Endometrium (tissue), 2 donors: ENCODE results near the gene PPP1R9A.

ENCODE experiments used
- FAIRE-seq: peaks from 2 replicates; lab custom pipeline; 2012; peaks lifted over from hg19 to GRCh38; lab: Jason Lieb, UNC
- donor health status: control.
- donor health status: control.

PPP1R9A gene

GRCh38 chr7:94909179-94909466, 1.7 kb downstream of the PPP1R9A start:
- FAIRE-seq, result no peak

DNA sequence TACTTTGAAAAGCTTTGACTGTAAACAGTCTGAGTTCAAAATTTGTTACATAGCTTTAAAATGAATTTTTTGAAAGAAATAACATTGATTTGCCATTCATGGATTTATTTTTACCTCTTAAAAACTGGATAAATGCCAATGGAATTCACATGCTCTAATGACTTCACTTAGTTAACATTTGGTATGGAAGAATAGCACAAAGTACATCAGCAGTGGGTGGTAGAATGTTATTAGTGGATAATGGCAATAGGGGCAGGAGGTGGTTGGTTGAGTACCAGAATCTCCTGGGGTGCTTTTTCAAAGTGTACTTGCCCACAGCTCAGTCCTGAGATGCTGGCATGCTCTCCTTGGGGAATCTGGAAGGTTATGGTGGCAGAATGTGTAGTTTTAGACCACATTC, 4.7 kb downstream of the PPP1R9A start:
- FAIRE-seq, result no peak

GRCh38 chr7:94913391-94913790, 6.0 kb downstream of the PPP1R9A start:
- FAIRE-seq, result no peak

- FAIRE-seq, result no peak
Observed at GRCh38 chr7:94921911-94922310, 14.5 kb downstream of the PPP1R9A start.

DNA sequence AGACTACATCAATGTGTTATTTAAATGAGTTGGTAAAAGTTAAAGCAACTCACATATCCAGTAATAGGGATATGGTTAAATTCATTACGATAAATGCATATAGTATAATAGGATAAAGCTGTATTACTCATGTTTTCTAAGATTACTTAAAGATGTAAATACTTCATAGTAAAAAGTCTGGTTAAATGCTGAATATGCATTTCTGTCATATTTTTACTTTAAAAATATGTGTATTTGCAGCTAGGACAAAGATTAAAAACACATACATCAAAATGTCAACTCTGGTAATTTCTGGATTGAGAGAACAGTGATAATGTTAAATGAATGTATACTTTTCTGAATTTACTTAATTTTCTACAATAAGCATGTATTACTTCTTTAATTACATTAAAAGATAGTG, 15.1 kb downstream of the PPP1R9A start:
- FAIRE-seq, result no peak

DNA sequence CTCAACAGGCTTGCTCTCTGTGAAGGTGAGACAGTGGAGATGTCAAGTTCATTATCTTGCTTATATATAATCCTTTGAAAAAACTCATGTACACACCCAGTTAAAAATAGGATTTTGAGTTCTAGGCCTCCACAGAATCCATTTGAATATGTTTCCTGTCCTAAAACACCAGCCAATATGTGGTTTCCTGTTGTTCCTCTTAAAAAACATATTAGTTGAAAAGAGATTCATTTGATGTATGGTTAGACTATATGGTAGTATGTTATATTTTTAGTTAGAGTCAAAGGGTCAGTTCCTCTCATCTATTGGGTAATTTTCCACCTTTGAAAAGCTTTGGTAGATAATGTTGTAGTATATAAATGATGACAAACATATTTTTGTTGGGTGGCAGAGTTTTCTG, 16.0 kb downstream of the PPP1R9A start:
- no peak for FAIRE-seq

GRCh38 chr7:94928168-94928707, 20.8 kb downstream of the PPP1R9A start:
- no peak for FAIRE-seq

- FAIRE-seq, result no peak
Observed at GRCh38 chr7:94933256-94933990, 26.0 kb downstream of the PPP1R9A start.

GRCh38 chr7:94939395-94939794, 32.0 kb downstream of the PPP1R9A start:
- FAIRE-seq, result no peak

DNA sequence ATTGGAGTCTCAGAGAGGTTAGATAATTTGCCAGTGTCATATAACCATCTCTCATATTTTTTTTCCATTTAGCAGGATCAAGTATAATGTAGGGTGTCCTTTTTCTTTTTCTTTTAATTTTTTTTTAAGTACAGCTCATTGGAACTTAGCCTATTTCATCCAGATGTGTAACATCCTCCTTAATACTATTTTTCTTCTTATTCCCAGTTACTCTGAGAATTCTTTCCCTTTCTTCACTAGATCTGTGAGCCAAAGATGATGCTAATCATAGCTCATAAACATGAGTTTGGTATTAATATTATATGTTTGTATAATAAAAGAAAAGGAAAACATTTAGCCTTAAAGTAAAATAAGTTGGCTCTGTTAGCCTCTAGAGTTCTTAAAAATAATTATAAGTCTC, 32.8 kb downstream of the PPP1R9A start:
- peak; percentile 89 for FAIRE-seq

GRCh38 chr7:94941844-94942632, 34.6 kb downstream of the PPP1R9A start:
- FAIRE-seq, result no peak

- no peak for FAIRE-seq
Observed at GRCh38 chr7:94943134-94943533, 35.7 kb downstream of the PPP1R9A start.

GRCh38 chr7:94949532-94949931, 42.1 kb downstream of the PPP1R9A start:
- no peak for FAIRE-seq

- FAIRE-seq, result no peak
Observed at GRCh38 chr7:94955807-94956206, 48.4 kb downstream of the PPP1R9A start.

GRCh38 chr7:94957061-94957460, 49.7 kb downstream of the PPP1R9A start:
- FAIRE-seq, result no peak

GRCh38 chr7:94962661-94963060, 55.3 kb downstream of the PPP1R9A start:
- no peak for FAIRE-seq

- FAIRE-seq, result no peak
Observed at GRCh38 chr7:94969434-94970084, 62.2 kb downstream of the PPP1R9A start.

- no peak for FAIRE-seq
Observed at GRCh38 chr7:94970085-94970576, 62.7 kb downstream of the PPP1R9A start.

DNA sequence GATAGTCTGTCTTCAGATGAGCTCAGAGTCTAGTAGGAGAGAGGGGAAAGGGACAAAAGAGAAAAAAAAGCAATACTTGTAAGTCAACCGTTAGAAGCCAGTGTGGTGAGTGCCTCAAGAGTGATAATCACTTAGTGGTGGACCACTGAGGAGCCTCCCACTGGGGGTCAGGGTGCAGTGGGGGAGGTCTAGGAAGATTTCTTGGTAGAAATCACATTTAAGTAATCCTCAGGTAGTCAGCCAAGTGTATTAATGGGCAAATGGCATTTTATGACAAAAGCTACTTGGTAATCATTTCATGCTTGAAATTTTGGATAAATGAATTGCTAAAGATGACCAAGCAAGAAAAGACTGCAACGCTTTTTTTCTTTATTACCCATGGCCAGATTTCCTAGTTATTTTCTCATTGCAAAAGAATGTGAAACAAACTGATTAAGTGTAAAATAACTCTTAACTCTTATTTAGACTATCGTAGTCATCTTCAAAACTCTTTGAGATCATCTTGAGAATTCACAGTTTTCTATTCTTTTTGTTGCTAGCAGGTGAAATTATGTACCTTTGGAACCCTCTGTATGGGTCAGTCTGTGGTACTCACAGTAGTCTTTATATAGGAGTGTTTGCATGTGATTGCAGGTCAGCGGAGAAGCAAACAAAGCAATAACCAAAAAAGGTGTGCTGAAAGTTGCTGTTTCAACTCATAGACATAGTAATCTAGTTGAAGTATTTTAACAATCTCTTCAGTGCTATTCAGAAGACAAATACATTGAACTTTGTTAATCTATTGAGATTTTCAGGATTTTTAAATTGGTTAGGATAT, 63.9 kb downstream of the PPP1R9A start:
- FAIRE-seq, result no peak

DNA sequence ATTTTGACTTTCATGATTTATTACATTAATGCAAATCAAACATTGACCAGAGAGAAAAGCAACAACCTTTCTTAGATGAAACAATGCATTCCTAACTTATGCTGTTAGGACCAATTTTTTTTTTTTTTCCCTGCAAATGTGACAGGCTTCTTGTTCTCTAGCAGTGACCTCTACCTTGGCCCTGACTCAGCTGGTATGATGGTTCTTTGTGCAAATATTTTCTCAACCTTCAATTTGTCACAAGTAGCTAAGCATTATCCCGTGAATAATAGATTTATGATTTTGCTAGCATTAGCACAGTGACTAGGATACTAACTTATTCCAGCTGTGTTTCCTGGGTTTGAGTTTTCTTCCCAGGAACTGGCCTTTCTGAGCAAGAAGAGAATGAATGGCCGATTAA, 64.9 kb downstream of the PPP1R9A start:
- FAIRE-seq, result no peak

GRCh38 chr7:94973844-94974243, 66.5 kb downstream of the PPP1R9A start:
- no peak for FAIRE-seq

GRCh38 chr7:94974423-94974822, 67.0 kb downstream of the PPP1R9A start:
- no peak for FAIRE-seq
